Mesenchymal stem cell (in vitro differentiated cells and primary cell): Measurements from ENCODE around the gene ITGB5.
A peak's percentile ranks its signal among the peaks of the same experiment; 100 is the strongest.
"Not testable (repeated sequence)": the region's sequence is repeated elsewhere in the genome, so short reads cannot be mapped to it uniquely, and the experiment has no call there.

Experiments
- DNase-seq: peaks from one replicate; pipeline ENCODE4 v3.0.0-alpha.2; 2013
- H2AFZ ChIP-seq: one replicate; pipeline ENCODE4 v1.6.1; 2013; ENCODE audit warnings: low read depth, mild to moderate bottlenecking, control low read depth, inconsistent platforms, low read length, moderate library complexity
- H2AK5ac ChIP-seq: 2 replicates; pipeline ENCODE4 v1.6.1; 2013; ENCODE audit warnings: low read length, moderate library complexity, mild to moderate bottlenecking, inconsistent platforms; ENCODE audit not compliant: severe bottlenecking
- H2BK120ac ChIP-seq: one replicate; pipeline ENCODE4 v1.6.1; 2013; ENCODE audit warnings: low read depth, mild to moderate bottlenecking, inconsistent platforms, low read length, moderate library complexity
- H2BK12ac ChIP-seq, 2 experiments: one replicate each; pipeline ENCODE4 v1.6.1; 2013; ENCODE audit warnings: inconsistent platforms in 2 of 2, low read length in 2 of 2, mild to moderate bottlenecking in 2 of 2, moderate library complexity in 2 of 2, control low read depth in 1 of 2
- H2BK15ac ChIP-seq: one replicate; pipeline ENCODE4 v1.6.1; 2013; ENCODE audit warnings: mild to moderate bottlenecking, low read depth, inconsistent platforms; ENCODE audit not compliant: poor library complexity, severe bottlenecking
- H2BK5ac ChIP-seq: 2 replicates; pipeline ENCODE4 v1.6.1; 2013; ENCODE audit warnings: low read depth, mild to moderate bottlenecking, low read length, control low read depth, inconsistent platforms; ENCODE audit not compliant: poor library complexity, severe bottlenecking
- H3K14ac ChIP-seq, 2 experiments: one replicate each; pipeline ENCODE4 v1.6.1; 2013; ENCODE audit warnings: inconsistent platforms in 2 of 2, low read length in 2 of 2, control low read depth in 1 of 2, mild to moderate bottlenecking in 1 of 2, moderate library complexity in 1 of 2
- H3K18ac ChIP-seq, 2 experiments: one replicate each; pipeline ENCODE4 v1.6.1; 2013; ENCODE audit warnings: inconsistent platforms in 2 of 2, low read length in 2 of 2, control low read depth in 1 of 2, low read depth in 1 of 2, mild to moderate bottlenecking in 1 of 2
- H3K23ac ChIP-seq, 2 experiments: one replicate each; pipeline ENCODE4 v1.6.1; 2013; ENCODE audit warnings: inconsistent platforms in 2 of 2, low read length in 2 of 2, mild to moderate bottlenecking in 2 of 2, moderate library complexity in 2 of 2, control low read depth in 1 of 2
- H3K27ac ChIP-seq: 2 replicates; pipeline ENCODE4 v1.5.1; 2013; ENCODE audit warnings: mild to moderate bottlenecking, moderate library complexity, low read length, control low read depth, inconsistent platforms; ENCODE audit not compliant: poor library complexity, severe bottlenecking
- H3K27me3 ChIP-seq, 2 experiments: 2 replicates each; pipeline versions ENCODE4 v1.6.1 to v1.7.0; 2013; ENCODE audit warnings: low read length in 2 of 2, mild to moderate bottlenecking in 2 of 2, moderate library complexity in 2 of 2, control low read depth in 1 of 2, inconsistent platforms in 1 of 2; ENCODE audit not compliant: control insufficient read depth in 1 of 2, insufficient read depth in 1 of 2
- H3K36me3 ChIP-seq, 2 experiments: 2 replicates each; pipeline versions ENCODE4 v1.6.1 to v1.7.0; 2013; ENCODE audit warnings: low read length in 2 of 2, control low read depth in 1 of 2, inconsistent platforms in 1 of 2, low read depth in 1 of 2, mild to moderate bottlenecking in 1 of 2; ENCODE audit not compliant: insufficient read depth in 2 of 2, control insufficient read depth in 1 of 2
- H3K4ac ChIP-seq, 2 experiments: one replicate each; pipeline ENCODE4 v1.6.1; 2013; ENCODE audit warnings: inconsistent platforms in 2 of 2, low read length in 2 of 2, mild to moderate bottlenecking in 2 of 2, moderate library complexity in 2 of 2, control low read depth in 1 of 2, low read depth in 1 of 2
- H3K4me1 ChIP-seq: 2 replicates; pipeline ENCODE4 v1.6.1; 2013; ENCODE audit warnings: low read depth, low read length, control low read depth; ENCODE audit not compliant: control insufficient read depth, insufficient read depth
- H3K4me2 ChIP-seq: 2 replicates; pipeline ENCODE4 v1.6.1; 2013; ENCODE audit warnings: low read length, mild to moderate bottlenecking, inconsistent platforms; ENCODE audit not compliant: poor library complexity, severe bottlenecking
- H3K4me3 ChIP-seq, 2 experiments: 2 replicates each; pipeline versions ENCODE4 v1.5.1 to v1.7.0; 2013; ENCODE audit warnings: low read length in 2 of 2, mild to moderate bottlenecking in 2 of 2, control low read depth in 1 of 2, low read depth in 1 of 2; ENCODE audit not compliant: insufficient read depth in 1 of 2
- H3K79me1 ChIP-seq: replicated peaks from 2 replicates; pipeline ENCODE4 v1.6.1; 2013; ENCODE audit warnings: mild to moderate bottlenecking, control low read depth, low read length, inconsistent platforms; ENCODE audit not compliant: poor library complexity, severe bottlenecking
- H3K9ac ChIP-seq: 2 replicates; pipeline ENCODE4 v1.7.0; 2013; ENCODE audit warnings: mild to moderate bottlenecking, low read length, moderate library complexity
- H3K9me3 ChIP-seq: 2 replicates; pipeline ENCODE4 v1.7.0; 2013; ENCODE audit warnings: mild to moderate bottlenecking, low read length; ENCODE audit not compliant: control insufficient read depth
- H4K8ac ChIP-seq: one replicate; pipeline ENCODE4 v1.6.1; 2013; ENCODE audit warnings: inconsistent platforms, mild to moderate bottlenecking, low read length, moderate library complexity
- H4K91ac ChIP-seq: one replicate; pipeline ENCODE4 v1.6.1; 2013; ENCODE audit warnings: mild to moderate bottlenecking, low read length, inconsistent platforms
- WGBS: methylation state at CpG from one replicate; pipeline ENCODE4 v1.1.7; 2013; ENCODE audit warnings: mixed read lengths; 5-methylcytosine and 5-hydroxymethylcytosine counted together

Gene ITGB5

GRCh38 chr3:124827476-124828206 is 59.5 kb downstream of the ITGB5 start:
- H3K36me3 ChIP-seq = peaks cover 20 to 56% of the 10 kb centered on the region in 2 experiments
- peak; percentile 64 for DNase-seq
- not testable (repeated sequence) for H3K4ac ChIP-seq, H2BK120ac ChIP-seq, H2AK5ac ChIP-seq, H3K23ac ChIP-seq, H3K9me3 ChIP-seq, H3K27ac ChIP-seq, H2AFZ ChIP-seq, H3K4me3 ChIP-seq, H3K27me3 ChIP-seq, H2BK15ac ChIP-seq, H3K14ac ChIP-seq, H2BK5ac ChIP-seq, H4K91ac ChIP-seq, H2BK12ac ChIP-seq, H3K4me2 ChIP-seq
- H3K9ac ChIP-seq = peak overlapping the region; percentile 62
- H3K79me1 ChIP-seq = peaks cover 31% of the 10 kb centered on the region
- peaks cover 16% of the 10 kb centered on the region for H3K4me1 ChIP-seq
- 45% methylated on average over 15 of the region's 15 CpGs for WGBS
- peak overlapping the region; percentile 41 for H4K8ac ChIP-seq
- H3K18ac ChIP-seq = peak overlapping the region in 1 of 2 experiments; percentile 59

- Histone ChIP-seq H3K4me2 (no peak overlapping the region), H2AFZ (no peak overlapping the region), H2AK5ac (no peak overlapping the region), H3K18ac (no peak overlapping the region), H2BK15ac (no peak overlapping the region), H3K9me3 (no peaks in the 10 kb centered on the region), H3K27me3 (no peaks in the 10 kb centered on the region), H3K4me1 (peaks cover 13% of the 10 kb centered on the region), H3K14ac (no peak overlapping the region), H2BK5ac (no peak overlapping the region), H3K23ac (no peak overlapping the region), H4K8ac (no peak overlapping the region), H3K36me3 (peaks cover 19 to 56% of the 10 kb centered on the region in 2 experiments), H3K79me1 (peaks cover 29% of the 10 kb centered on the region), H3K4me3 (no peak overlapping the region), H3K9ac (peak overlapping the region; percentile 62), H3K4ac (no peak overlapping the region), H3K27ac (peak overlapping the region; percentile 21), H2BK12ac (no peak overlapping the region), H2BK120ac (no peak overlapping the region), H4K91ac (no peak overlapping the region)
- WGBS = 0% methylated on average over 1 of the region's 3 CpGs
- peak; percentile 92 for DNase-seq
These were observed 60.5 kb downstream of the ITGB5 start for GRCh38 chr3:124826703-124827102.

GRCh38 chr3:124824286-124824915 is 62.8 kb downstream of the ITGB5 start:
- no peak overlapping the region for H3K4ac ChIP-seq
- H2BK15ac ChIP-seq = no peak overlapping the region
- no peak overlapping the region for H2BK120ac ChIP-seq
- H3K4me3 ChIP-seq = no peak overlapping the region
- H4K8ac ChIP-seq = no peak overlapping the region
- peak; percentile 80 for DNase-seq
- no peak overlapping the region for H4K91ac ChIP-seq
- no peak overlapping the region for H3K4me2 ChIP-seq
- H3K18ac ChIP-seq = no peak overlapping the region
- WGBS = 53% methylated on average over 3 of the region's 4 CpGs
- H3K4me1 ChIP-seq = peaks cover 8% of the 10 kb centered on the region
- H3K36me3 ChIP-seq = peaks cover 18 to 67% of the 10 kb centered on the region in 2 experiments
- H3K27ac ChIP-seq = no peak overlapping the region
- no peak overlapping the region for H2BK5ac ChIP-seq
- no peak overlapping the region for H2AFZ ChIP-seq
- H3K79me1 ChIP-seq = peaks cover 29% of the 10 kb centered on the region
- no peak overlapping the region for H3K23ac ChIP-seq
- no peaks in the 10 kb centered on the region for H3K27me3 ChIP-seq
- no peaks in the 10 kb centered on the region for H3K9me3 ChIP-seq
- H2BK12ac ChIP-seq = no peak overlapping the region
- no peak overlapping the region for H3K14ac ChIP-seq
- H2AK5ac ChIP-seq = no peak overlapping the region
- no peak overlapping the region for H3K9ac ChIP-seq

GRCh38 chr3:124823648-124824047 is 63.5 kb downstream of the ITGB5 start:
- H3K27me3 ChIP-seq = no peaks in the 10 kb centered on the region
- no peak overlapping the region for H3K27ac ChIP-seq
- no peak overlapping the region for H3K14ac ChIP-seq
- H3K36me3 ChIP-seq = peaks cover 19 to 72% of the 10 kb centered on the region in 2 experiments
- WGBS = no CpG with 5 or more reads among the region's 2 CpGs
- H3K4me3 ChIP-seq = no peak overlapping the region
- H2AFZ ChIP-seq = no peak overlapping the region
- no peak overlapping the region for H3K4ac ChIP-seq
- no peak overlapping the region for H4K8ac ChIP-seq
- no peak overlapping the region for H3K4me2 ChIP-seq
- no peak overlapping the region for H3K9ac ChIP-seq
- H3K9me3 ChIP-seq = no peaks in the 10 kb centered on the region
- no peak overlapping the region for H4K91ac ChIP-seq
- H2AK5ac ChIP-seq = no peak overlapping the region
- H3K18ac ChIP-seq = no peak overlapping the region
- DNase-seq = no peak
- H2BK120ac ChIP-seq = no peak overlapping the region
- no peak overlapping the region for H2BK12ac ChIP-seq
- H2BK5ac ChIP-seq = no peak overlapping the region
- peaks cover 26% of the 10 kb centered on the region for H3K79me1 ChIP-seq
- peaks cover 5% of the 10 kb centered on the region for H3K4me1 ChIP-seq
- no peak overlapping the region for H3K23ac ChIP-seq
- H2BK15ac ChIP-seq = no peak overlapping the region
